ENCODE measurements around the gene RAN.

DNA sequence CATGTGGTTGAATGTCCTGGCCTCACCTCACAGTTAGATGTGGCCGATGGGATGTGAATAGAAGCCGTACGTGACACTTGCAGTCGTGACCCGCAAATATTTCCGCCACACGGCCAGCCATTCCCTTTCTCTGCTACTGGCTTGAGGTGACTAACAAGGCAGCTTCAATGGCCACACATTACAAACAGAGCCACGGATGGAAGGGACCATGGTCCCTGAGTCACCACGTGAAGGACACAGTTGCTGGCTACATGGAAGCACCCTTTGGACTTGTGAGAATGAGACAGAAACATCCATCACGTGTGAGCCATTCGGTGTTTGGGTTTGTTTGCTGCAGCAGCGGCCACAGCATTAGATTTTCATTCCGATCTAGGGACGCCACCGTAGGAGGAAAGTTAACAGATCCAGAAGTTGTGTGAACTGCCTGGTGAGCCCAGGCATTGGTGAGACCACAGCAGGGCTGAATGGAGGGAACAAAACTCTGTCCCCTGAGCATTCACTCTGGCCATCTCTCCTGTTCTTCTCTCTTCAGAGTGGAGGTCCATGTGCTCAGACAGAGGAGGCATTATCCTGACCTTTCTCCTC, 48.3 kb downstream of the RAN start:
- TF ChIP-seq, protein P1, sequence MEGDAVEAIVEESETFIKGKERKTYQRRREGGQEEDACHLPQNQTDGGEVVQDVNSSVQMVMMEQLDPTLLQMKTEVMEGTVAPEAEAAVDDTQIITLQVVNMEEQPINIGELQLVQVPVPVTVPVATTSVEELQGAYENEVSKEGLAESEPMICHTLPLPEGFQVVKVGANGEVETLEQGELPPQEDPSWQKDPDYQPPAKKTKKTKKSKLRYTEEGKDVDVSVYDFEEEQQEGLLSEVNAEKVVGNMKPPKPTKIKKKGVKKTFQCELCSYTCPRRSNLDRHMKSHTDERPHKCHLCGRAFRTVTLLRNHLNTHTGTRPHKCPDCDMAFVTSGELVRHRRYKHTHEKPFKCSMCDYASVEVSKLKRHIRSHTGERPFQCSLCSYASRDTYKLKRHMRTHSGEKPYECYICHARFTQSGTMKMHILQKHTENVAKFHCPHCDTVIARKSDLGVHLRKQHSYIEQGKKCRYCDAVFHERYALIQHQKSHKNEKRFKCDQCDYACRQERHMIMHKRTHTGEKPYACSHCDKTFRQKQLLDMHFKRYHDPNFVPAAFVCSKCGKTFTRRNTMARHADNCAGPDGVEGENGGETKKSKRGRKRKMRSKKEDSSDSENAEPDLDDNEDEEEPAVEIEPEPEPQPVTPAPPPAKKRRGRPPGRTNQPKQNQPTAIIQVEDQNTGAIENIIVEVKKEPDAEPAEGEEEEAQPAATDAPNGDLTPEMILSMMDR (IDR thresholded peaks at IDR 0.05; ENCODE audit: low read length): no peak
- no peak for TF ChIP-seq EZH2phosphoT487 (IDR thresholded peaks at IDR 0.05; ENCODE audit: low read length)
